ENCODE data around the gene SAPCD2. TPM values are rescaled to one million over a fixed set of nuclear protein-coding genes. Genes with fewer than 3 reads are reported as not detected.

The SAPCD2 gene
- total and polyA plus RNA-seq, 2 of the 8 experiments (the other 6 are each of a cell fraction or from before 2014, with no cell fraction given): 12.7 to 32.1 TPM

DNA sequence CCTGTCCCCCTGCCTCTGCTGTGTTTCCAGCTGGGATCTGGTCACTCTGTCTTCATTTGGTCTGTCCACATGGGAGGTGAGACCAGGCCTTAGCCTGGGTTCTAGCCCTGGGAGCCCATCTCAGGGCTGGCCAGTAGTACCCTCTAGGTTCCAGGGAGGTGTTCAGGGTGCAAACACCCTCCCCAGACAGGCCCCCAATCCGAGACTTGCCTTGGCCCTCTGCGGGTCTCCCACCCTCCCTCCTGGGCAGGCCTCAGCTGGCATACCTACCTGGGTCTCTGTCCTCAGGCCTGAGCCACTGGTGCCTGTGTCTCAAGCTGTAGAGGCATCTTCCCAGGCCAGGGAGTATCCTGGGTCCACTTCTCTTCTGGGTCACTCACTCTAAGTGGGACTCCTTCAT lies 925 bp upstream of the SAPCD2 start:
- Histone ChIP-seq H4K8ac (ENCODE audit: extremely low read depth, insufficient read depth, low read length) (0 out of 2 replicates have a peak overlapping the region, but pooled peaks have one; percentile 48), H3K4me2 (ENCODE audit: insufficient read depth in 1 of 2, low read depth in 2 of 2, low read length in 2 of 2) (peak overlapping the region; percentile 68 to 73), H3K79me2 (ENCODE audit: control insufficient read depth in 1 of 2, insufficient read depth in 2 of 2, low read length in 2 of 2) (no peaks in the 10 kb centered on the region), H2BK15ac (ENCODE audit: low read length) (peak overlapping the region; percentile 98), H3K56ac (replicated peaks; ENCODE audit: insufficient read length, low read depth, low read length) (peak overlapping the region; percentile 1), H3K36me3 (ENCODE audit: control insufficient read depth in 2 of 4, insufficient read depth in 4 of 4, low read length in 3 of 4) (no peaks in the 10 kb centered on the region), H3K23me2 (ENCODE audit: low read depth, low read length) (peaks cover 13% of the 10 kb centered on the region), H2BK20ac (ENCODE audit: low read length) (peak overlapping the region; percentile 90), H3K18ac (ENCODE audit: extremely low read depth, low read length) (peak overlapping the region; percentile 81), H3K9me3 (ENCODE audit: insufficient read depth in 2 of 2, low read depth in 1 of 2, low read length in 1 of 2) (no peaks in the 10 kb centered on the region), H3K27me3 (replicated peaks in 1 of 4; ENCODE audit: control insufficient read depth in 3 of 4, extremely low read depth in 1 of 4, insufficient read depth in 3 of 4, low read length in 3 of 4) (peaks cover 2 to 21% (median 8%) of the 10 kb centered on the region in 4 experiments; a peak in 6 of 7 replicates), H3K4me1 (replicated peaks in 1 of 4; ENCODE audit: control insufficient read depth in 3 of 4, insufficient read depth in 4 of 4, low read length in 3 of 4) (peaks cover 0 to 27% (median 21%) of the 10 kb centered on the region in 4 experiments; a peak in 6 of 7 replicates), H4K20me1 (replicated peaks in 1 of 2; ENCODE audit: control insufficient read depth in 1 of 2, insufficient read depth in 2 of 2, low read length in 2 of 2) (peaks cover 18 to 21% of the 10 kb centered on the region in 2 experiments), H3K23ac (ENCODE audit: insufficient read length) (no peak overlapping the region), H4K5ac (ENCODE audit: insufficient read length, low read depth, low read length) (peak overlapping the region; percentile 29), H2BK120ac (replicated peaks; ENCODE audit: low read depth, low read length) (peak overlapping the region; percentile 83), H4K91ac (replicated peaks; ENCODE audit: insufficient read length, low read length) (peak overlapping the region; percentile 71), H3K79me1 (ENCODE audit: low read depth, low read length) (peaks cover 2% of the 10 kb centered on the region; the same call in 1 of the 2 replicates), H2BK5ac (ENCODE audit: low read depth, low read length) (peak overlapping the region; percentile 44; the same call in 1 of the 2 replicates), H2BK12ac (ENCODE audit: low read depth, low read length) (peak overlapping the region; percentile 98; the same call in 1 of the 2 replicates), H3K27ac (ENCODE audit: low read depth, low read length) (no peak overlapping the region), H3K14ac (ENCODE audit: insufficient read length) (no peak overlapping the region), H2AFZ (ENCODE audit: low read length) (0 out of 2 replicates have a peak overlapping the region, but pooled peaks have one; percentile 3), H3K4ac (replicated peaks; ENCODE audit: insufficient read length, low read depth, low read length) (peak overlapping the region; percentile 24), H3K9ac (replicated peaks in 1 of 4; ENCODE audit: extremely low read depth in 1 of 4, low read depth in 3 of 4, low read length in 3 of 4) (no peak overlapping the region), H3K4me3 (ENCODE audit: extremely low read depth in 1 of 4, insufficient read depth in 2 of 4, low read depth in 3 of 4, low read length in 4 of 4) (peak overlapping the region in 1 of 4 experiments; percentile 64; a peak in 2 of 8 replicates), H2AK5ac (ENCODE audit: low read depth, low read length) (peak overlapping the region; percentile 99; the same call in 1 of the 2 replicates)
- ChIA-PET CTCF (ENCODE audit: partially characterized antibody) (interaction anchor here (0.8 to 13.5 kb wide), 10 partner anchors 9 to 156 kb away, joined by 3 to 291 read pairs (median 36); partner anchors contain the start of genes ABCA2, ENTPD2, FUT7 and MAN1B1), POLR2A (ENCODE audit: partially characterized antibody) (interaction anchor here (0.9 to 2.0 kb wide), 6 partner anchors 15 to 171 kb away, joined by 3 to 6 read pairs (median 4); partner anchors contain the start of gene MAN1B1)
- FAIRE-seq (no peak), DNase-seq (ENCODE audit: low read depth in 1 of 2, low spot score in 2 of 2) (no peak)
- 80% methylated on average over 2 of the region's 2 CpGs; no CpG with 5 or more reads in 1 of the 2 experiments for WGBS, 2 experiments (ENCODE audit: extremely low coverage in 1 of 2, insufficient coverage in 1 of 2, insufficient read length in 1 of 2, insufficient replicate concordance in 2 of 2, low coverage in 1 of 2, low lambda C conversion rate in 2 of 2, missing lambda C conversion rate in 1 of 2)
- TF ChIP-seq BCL11A (IDR thresholded peaks at IDR 0.05; ENCODE audit: low read depth in 2 of 2, low read length in 2 of 2): no peak
- TF ChIP-seq CBX8 (IDR thresholded peaks at IDR 0.05; ENCODE audit: borderline replicate concordance, low read depth, low read length): no peak
- TF ChIP-seq CBX5 (IDR thresholded peaks at IDR 0.05; ENCODE audit: low read depth, low read length): no peak
- TF ChIP-seq SUZ12 (IDR thresholded peaks at IDR 0.05; ENCODE audit: low read length): no peak
- no peak for TF ChIP-seq SP4 (IDR thresholded peaks at IDR 0.05; ENCODE audit: low read length)
- no peak for TF ChIP-seq EGR1 (IDR thresholded peaks at IDR 0.05; ENCODE audit: borderline replicate concordance, low read depth, low read length)
- no peak for TF ChIP-seq GTF2F1 (IDR thresholded peaks at IDR 0.05; ENCODE audit: borderline replicate concordance, low read depth, low read length)
- TF ChIP-seq ASH2L (IDR thresholded peaks at IDR 0.05; ENCODE audit: low read length): no peak
- no peak for TF ChIP-seq SRF (IDR thresholded peaks at IDR 0.05; ENCODE audit: low read depth, low read length)
- TF ChIP-seq GABPA (IDR thresholded peaks at IDR 0.05; ENCODE audit: borderline replicate concordance, insufficient read depth, low read length): no peak
- no peak for TF ChIP-seq MAFK (IDR thresholded peaks at IDR 0.05; ENCODE audit: low read depth, low read length)
- TF ChIP-seq, protein P1, sequence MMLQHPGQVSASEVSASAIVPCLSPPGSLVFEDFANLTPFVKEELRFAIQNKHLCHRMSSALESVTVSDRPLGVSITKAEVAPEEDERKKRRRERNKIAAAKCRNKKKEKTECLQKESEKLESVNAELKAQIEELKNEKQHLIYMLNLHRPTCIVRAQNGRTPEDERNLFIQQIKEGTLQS (IDR thresholded peaks at IDR 0.05; ENCODE audit: insufficient read depth, low read depth, low read length): no peak
- TF ChIP-seq, protein P2, sequence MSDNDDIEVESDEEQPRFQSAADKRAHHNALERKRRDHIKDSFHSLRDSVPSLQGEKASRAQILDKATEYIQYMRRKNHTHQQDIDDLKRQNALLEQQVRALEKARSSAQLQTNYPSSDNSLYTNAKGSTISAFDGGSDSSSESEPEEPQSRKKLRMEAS (IDR thresholded peaks at IDR 0.05): no peak
